Measurements from ENCODE around the gene MYL3. TPM values are rescaled to one million over a fixed set of nuclear protein-coding genes. Genes with fewer than 3 reads are reported as not detected.

Gene MYL3
- total RNA-seq, 1 experiment from 2014 or later = 0.57 TPM

DNA sequence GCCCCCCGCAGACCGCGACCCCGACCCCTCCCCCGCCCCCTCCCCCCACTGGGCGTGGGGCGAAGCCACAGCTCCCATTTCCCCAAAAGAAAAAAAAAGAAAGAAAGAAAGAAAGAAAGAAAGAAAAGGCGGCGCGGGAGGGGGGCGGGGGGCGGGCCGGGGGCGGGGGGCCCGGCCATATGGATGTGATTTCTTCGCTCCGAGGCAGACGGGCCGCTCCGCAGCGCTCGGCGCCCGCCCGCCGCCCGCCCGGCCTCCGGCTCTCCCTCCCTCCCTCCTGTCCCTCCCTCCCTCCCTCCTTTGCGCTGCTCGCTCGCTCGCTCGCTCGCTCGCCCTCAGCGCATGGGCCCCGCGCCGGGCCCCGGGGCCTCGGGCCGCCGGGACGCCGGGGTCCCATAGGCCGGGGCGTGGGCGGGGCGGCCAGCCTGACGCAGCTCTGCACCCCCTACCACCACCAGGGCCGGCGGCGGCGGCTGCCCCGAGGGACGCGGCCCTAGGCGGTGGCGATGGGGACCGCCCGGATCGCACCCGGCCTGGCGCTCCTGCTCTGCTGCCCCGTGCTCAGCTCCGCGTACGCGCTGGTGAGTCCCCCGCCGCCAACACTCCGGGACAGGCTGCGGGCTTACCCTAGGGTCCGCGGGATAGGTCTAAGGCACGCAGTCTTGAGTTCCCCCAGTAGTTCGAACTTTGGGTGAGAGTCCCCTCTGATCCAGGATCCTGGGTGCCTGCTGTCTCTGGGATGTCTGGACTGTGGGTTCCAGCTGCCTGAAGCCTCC lies 20.0 kb upstream of the MYL3 start:
- DNase-seq (ENCODE audit: low spot score) = no peak

GRCh38 chr3:46882377-46883053 lies 19.3 kb upstream of the MYL3 start:
- DNase-seq (ENCODE audit: low spot score) = no peak

DNA sequence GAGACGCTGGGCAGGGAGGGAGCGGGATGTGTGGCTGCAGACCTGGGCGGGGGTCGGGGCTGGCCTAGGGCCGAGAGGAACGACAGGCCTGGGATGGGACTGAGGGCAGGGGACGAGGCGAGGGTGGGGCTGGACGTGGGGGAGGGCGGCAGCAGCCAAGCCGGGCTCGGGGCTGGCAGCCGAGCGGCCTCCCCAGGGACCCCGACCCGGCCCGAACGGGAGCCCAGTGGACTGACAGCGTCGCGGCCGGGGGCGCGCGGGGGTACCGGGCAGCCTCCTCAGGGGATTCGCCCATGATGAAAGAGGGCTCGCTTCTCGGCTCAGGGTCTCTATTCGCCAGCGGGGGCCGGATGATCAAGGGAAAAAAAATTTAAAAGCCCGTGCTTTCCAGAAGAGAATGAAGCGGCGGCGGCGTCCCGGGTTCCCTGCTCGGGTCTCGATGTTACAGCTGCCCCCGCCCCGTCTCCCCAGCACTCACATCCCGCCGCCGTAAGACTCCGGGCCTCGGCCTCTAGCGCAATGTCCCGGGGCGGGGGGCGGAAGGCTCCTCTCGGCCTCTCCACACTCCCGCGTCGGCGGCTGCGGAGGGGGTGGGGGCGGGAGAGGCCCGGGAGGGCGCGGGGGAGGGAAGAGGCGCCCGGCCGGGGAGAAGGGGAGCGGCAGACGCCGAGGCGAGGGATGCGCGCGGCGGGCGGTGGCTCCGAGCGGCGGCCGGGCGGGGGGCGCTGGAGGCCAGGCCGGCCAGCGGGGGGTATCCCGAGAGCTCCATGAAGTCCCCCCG lies 18.5 kb upstream of the MYL3 start:
- no peak for DNase-seq (ENCODE audit: low spot score)

GRCh38 chr3:46880884-46881595 lies 17.8 kb upstream of the MYL3 start:
- DNase-seq (ENCODE audit: low spot score) = no peak

DNA sequence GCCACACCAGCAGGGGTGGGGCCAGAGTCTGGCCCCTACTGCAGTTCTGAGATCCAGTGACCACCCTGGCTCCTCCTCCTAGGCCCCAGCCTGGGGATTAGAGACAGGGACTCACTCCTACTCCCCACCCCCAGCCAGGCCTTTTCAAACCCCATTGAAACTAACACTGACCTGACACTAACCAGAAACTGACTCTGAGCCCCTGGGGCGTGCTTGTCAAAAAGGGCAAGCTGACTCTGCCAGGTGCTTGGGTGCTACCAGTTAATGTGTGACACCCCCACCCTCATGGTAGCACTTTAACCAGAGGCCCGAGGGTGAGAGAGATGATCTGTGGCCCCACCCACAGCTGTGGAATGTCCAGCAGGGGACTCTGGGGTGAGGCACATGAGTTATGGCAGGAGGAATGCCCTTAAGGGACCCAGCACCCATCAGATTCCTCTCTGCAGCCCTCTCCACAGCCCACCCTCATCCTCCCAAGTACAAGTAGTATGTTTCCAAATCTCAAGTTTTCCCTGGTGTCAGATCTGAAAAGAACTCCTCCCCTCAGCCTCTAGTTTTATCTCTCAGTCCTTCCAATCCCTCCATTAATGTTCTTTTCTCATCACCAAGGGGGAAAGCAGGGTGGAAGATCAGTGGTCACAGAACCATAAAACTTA lies 15.7 kb upstream of the MYL3 start:
- peak; percentile 64 for DNase-seq (ENCODE audit: low spot score)

DNA sequence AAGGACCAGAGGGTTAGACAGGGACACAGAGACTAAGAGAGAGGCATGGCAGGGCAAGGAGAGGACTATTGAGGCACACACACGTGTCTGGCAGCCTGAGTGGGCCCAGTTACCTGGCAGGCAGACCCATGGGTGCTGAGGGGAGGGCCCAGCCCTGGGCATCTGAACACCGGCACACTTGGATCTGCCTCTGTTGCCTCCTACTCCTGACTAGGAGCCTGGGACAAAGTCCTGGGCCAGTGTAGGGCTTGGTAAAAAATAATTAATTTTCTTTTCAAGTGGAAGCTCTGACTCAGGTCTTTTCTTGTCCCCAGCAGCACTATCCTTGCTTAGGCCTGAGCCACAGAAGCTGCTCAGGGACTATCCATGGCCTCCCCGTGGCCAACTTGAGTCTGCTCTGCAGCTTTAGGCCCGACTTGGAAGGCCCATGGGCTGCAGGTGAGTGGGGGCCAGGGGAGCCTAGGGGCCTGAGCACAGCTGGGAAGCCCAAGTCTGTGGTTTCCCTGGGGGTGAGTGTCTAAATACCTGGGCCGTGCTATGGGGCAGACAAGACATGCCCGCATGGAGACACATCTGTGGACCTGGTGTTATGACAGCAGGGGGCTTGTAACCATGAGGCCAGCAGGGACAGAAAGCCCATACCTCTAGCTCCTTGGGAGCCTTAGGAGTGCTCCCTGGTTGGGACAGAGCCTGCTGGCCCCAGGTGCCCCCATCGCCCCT lies 14.3 kb upstream of the MYL3 start, which contains the start of gene PTH1R:
Gene PTH1R (plus strand): TSS at position 316 of the 720 bp plus-strand sequence. CDS start 5,839 bp downstream, outside the sequence.
- no peak for DNase-seq (ENCODE audit: low spot score)

- DNase-seq (ENCODE audit: low spot score) = peak; percentile 9
Observed at GRCh38 chr3:46876313-46877300, 13.4 kb upstream of the MYL3 start.

GRCh38 chr3:46875560-46875959 lies 12.3 kb upstream of the MYL3 start:
- DNase-seq (ENCODE audit: low spot score) = no peak

DNA sequence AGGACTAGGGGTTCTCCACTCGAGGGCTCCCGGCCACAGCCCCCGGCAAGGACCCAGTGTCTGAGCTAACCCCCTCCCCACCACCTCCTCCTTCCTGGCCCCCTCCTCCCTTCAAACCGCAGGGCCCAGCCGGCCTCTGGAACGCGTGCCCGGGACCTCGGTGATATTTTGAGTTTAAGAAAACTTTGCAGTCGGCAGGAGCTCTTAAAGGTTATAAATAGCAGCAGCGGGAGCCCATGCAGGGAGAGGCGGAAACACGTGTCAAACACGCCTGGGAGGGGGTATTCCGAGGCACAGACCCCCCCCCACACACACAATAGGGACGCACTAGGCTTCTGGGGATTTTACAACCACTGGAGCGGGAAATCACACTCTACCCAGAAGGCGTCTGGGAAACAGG lies 11.2 kb upstream of the MYL3 start:
- no peak for DNase-seq (ENCODE audit: low spot score)

DNA sequence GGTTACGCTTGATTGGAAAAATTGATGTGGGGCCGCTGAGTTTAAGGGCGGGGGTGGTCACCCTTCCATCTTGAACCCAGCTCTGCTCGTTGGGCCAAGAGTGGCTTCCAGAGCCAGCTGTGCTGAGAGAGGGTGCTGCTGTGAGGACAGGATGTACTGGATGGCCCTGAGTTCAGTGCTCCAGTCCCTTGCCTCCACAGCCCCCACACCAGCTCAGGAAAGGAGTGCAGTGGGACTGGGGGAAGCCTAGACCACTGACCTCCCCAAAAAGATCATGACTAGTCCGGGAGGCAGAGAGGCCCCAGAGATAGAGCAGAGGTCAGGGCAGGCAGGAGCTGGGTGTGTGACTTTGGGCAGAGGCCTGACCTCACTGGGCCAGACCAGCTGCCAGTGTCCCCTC lies 10.3 kb upstream of the MYL3 start:
- no peak for DNase-seq (ENCODE audit: low spot score)

GRCh38 chr3:46871222-46871621 lies 8.0 kb upstream of the MYL3 start:
- DNase-seq (ENCODE audit: low spot score) = no peak

DNA sequence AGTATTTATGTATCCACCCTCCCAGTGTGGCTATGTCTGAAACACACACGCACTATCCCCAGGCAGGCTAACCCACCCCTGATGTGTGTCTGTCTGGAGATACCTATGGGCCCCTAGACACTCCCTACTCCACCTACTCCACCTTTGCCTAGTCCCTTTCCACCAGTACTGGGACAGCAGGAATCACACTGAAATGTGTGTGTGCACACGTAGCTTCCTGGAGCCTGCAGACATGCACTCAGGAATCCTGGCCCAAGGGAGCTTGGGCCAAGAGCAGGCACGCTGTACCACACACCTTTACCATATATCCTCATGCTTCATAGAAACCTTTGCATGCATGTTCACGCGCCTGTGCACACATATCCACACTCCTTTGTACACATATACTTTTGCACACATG lies 7.4 kb upstream of the MYL3 start:
- DNase-seq (ENCODE audit: low spot score) = no peak

DNA sequence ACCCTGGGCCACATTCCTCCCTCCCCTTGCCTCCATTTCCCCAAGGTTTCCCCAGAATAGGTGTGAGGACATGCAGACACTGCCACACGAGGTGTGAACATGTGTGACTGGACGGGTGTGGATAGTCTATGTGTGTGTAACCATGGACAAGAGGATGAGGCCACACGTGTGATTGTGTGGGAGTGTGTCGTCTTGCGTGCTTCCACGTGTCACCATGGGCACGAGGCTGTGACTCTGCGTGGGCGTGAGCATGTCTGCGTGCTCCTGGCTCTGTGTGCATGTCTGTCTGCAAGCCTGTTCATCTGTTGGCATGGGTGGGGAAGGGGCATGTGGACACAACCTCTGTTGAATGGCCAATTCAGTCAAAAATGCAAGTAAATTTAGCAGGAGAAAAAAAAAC lies 6.2 kb upstream of the MYL3 start:
- no peak for DNase-seq (ENCODE audit: low spot score)

GRCh38 chr3:46868948-46869347 lies 5.7 kb upstream of the MYL3 start:
- no peak for DNase-seq (ENCODE audit: low spot score)

GRCh38 chr3:46868287-46868686 lies 5.0 kb upstream of the MYL3 start:
- DNase-seq (ENCODE audit: low spot score) = no peak

DNA sequence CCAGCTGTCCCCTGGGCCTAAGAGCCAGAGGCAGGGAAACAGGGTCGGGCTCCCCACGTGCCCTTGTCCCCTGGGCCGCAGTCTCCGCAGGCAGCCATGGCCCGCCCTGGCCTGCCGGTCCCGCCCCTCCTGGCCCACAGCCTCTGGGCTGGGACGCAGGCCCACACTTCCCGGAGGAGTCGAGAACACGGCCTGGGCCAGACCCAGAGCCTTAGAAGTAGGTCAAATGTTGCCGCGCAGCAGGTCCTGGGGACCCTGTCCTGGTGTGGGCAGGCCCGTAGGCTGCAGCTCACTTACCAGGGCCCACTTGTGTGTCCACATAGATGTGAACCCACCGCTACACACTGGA lies 4.3 kb upstream of the MYL3 start:
- no peak for DNase-seq (ENCODE audit: low spot score)

- peak; percentile 39 for DNase-seq (ENCODE audit: low spot score)
Observed at GRCh38 chr3:46866720-46867549, 3.7 kb upstream of the MYL3 start.

GRCh38 chr3:46866032-46866595 lies 2.9 kb upstream of the MYL3 start:
- DNase-seq (ENCODE audit: low spot score) = no peak
